Measurements from ENCODE around the gene LIPF.
A peak's percentile ranks its signal among the peaks of the same experiment; 100 is the strongest.
"Not testable (repeated sequence)": the region's sequence is repeated elsewhere in the genome, so short reads cannot be mapped to it uniquely, and the experiment has no call there.

LIPF gene, protein sequence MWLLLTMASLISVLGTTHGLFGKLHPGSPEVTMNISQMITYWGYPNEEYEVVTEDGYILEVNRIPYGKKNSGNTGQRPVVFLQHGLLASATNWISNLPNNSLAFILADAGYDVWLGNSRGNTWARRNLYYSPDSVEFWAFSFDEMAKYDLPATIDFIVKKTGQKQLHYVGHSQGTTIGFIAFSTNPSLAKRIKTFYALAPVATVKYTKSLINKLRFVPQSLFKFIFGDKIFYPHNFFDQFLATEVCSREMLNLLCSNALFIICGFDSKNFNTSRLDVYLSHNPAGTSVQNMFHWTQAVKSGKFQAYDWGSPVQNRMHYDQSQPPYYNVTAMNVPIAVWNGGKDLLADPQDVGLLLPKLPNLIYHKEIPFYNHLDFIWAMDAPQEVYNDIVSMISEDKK

DNA sequence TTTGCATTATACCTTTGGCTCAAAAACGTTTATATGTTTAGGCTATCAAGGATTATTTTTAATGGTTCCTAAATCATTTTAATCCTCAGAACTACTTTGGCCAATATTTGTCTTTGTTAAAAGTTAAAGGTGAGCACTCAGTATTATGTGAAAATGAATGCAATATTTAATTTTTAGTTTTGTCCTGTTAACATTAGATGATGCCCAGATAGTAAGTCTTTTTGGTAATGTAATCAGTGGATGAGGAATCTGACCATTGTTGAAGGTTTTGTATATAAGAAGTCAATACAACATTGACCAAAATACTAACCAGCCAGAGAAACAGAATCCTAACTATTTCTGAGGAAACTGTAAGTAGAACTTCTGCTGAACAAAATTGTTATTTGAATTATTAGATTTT, at the start of gene LIPF:
LIPF (plus strand) TSS at position 301 of the 400 bp plus-strand sequence. CDS start 2,856 bp downstream, outside the sequence.
- DNase-seq: no peak
- intact Hi-C loops (cut with DNase I): no loop called here

DNA sequence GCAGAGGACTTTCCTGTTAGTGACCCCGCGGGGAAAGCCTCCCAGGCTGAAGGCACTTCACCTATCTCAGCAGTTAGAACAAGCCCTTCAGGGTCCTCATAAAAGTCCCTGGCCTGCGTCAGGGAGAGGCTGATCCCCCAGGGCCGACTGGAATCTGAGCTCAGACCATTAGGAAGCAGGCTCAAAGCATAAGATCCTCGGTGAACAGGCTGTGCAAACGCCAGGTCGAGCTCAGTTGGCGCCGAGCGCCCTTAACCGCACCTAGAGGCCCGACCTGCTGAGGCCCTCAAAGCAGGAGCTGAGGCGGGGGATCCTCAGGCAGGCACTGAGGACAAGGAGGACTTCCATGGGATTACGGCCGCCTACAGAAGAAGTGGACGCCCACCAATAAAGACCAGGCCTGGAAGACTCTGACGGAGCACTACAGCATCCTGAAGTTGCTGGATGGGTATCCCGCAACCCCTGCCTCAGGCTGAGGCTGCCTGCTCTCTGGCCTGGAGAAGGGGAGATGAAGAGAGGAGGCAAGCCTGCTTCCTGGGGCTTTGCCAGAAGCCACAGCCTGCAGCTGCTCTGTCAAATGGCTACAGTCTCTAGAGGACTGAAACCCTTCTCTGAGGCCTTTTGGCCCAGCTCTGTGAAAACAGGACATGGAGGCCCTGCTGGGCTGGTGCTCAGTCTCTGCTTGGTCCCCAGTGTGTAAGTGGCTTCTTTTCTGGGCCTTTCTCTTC, 47.8 kb upstream of the LIPF start:
- DNase-seq: peak in 26 of 42 donors; percentile 2 to 50 (median 16)
- intact Hi-C loops (cut with DNase I): no loop called here

DNA sequence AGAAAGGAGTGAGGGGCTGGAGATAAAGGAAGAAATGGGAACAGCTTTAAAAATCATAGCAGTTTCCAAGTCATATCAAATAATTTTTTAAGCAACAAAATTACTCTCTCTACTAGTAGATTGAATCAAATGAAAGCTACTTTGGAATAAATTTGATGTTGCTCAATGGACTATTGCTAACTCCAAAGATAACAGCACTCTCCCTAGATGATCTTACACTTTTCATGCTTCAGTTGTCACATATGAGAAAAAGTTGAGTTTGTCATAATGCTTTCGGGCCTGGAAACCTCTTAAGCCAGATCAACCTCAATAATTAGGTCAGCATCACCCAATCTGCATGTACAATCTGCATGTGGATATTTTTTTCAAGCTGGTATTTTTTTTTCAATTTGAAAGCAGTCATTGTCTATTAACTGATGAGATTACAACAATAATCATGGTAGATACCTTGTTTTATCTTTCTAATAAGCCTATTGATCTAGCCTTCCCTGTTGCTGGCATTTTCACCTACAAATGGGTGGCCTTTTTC, 46.4 kb upstream of the LIPF start:
- DNase-seq: no peak
- intact Hi-C loops (cut with DNase I): no loop called here

DNA sequence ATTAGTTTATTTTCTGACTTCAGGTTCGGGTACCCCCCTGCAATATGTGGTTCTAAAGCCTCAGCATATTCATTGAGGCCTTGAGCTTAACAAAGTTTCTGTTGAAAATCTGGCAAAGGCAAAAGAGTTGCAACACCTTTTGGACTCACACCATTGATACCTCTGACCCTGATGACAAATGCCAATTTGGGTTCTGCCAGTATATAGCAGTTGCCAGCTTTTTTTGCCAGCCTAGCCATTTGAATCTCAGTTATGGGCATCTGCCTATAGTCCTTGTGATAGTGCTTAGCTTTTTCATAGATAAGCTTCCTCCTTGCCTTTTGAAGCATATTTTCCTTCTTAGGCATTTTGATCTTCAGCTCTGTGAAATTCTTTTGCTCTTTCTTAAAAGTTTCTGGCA, 45.7 kb upstream of the LIPF start:
- intact Hi-C loops (cut with DNase I): no loop called here
- DNase-seq: no peak

DNA sequence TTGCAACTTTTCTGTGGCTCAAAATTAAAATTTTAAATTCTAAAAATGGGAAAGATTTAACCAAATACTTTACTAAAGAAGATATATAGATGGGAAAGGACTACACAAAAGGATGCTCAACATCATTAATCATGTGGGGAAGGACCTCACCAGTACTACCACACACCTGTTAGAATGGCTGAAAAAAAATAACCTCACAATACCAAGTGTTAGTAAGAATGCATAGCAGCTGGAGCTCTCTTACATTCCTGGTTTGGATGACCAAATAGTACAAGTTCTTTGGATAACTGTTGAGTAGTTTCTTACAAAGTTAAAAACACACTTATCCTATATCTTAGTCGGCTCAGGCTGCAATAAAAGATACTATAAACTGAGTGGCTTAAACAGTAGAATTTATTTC, 43.8 kb upstream of the LIPF start:
- intact Hi-C loops (cut with DNase I): no loop called here

DNA sequence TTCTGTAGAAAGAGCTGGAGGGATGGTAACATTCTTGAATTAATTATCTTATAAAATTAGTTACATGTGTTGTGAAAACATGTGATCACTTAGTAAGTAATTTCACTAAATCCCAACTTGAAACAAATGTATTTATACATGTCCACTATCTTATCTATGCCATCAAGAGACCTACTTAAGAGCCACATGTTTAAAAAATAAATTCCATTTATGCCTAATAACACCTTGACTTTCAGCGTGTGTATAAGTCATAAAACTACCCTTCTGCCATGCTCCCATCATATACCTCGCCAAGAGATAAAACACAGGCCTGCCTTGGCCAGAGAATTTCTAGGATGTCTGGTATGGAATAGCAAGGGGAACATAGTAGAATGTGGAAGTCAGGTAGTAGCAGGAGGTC, 40.4 kb upstream of the LIPF start:
- intact Hi-C loops (cut with DNase I): no loop called here
- no peak for DNase-seq

More for the DNA sequence above, 43.8 kb upstream of the LIPF start:
- DNase-seq: no peak

DNA sequence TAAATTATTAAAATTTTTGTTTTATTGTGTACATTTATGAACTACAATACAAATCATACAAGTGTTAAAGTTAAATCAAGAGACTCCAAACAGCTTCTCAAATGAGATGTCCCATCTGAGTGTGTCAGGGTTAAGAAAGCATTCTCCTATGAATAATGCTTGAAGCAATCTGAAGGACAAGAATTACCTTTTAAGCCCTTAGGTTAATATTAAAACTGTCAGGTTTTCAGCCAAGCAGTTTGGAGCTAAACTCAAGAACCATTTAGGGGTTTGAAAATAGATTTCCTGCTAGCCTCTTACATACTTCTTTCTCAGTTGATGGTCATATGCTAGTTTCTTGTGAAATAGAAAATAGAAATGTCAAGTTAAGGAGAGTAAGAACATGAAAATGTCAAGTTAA, 39.4 kb upstream of the LIPF start:
- intact Hi-C loops (cut with DNase I): no loop called here
- no peak for DNase-seq

DNA sequence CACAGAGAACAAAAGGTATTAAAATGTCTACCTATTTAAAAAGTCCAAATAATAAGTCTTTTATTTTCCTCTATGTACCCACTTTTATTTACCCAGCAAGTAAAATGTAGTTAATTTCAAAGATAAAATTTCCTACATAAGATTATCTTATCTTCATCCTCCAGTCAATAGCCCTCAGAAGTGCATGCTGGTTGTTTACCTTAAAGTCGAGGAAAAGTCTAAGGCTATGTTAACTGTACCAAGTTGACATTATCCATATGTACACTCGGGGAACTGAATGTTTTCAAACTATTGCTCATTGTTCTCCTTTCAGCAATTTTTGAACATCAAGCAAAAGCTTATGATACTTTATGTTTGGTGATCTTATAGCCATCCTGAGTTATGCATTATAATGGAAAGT, 24.1 kb upstream of the LIPF start:
- intact Hi-C loops (cut with DNase I): no loop called here
- DNase-seq: no peak

DNA sequence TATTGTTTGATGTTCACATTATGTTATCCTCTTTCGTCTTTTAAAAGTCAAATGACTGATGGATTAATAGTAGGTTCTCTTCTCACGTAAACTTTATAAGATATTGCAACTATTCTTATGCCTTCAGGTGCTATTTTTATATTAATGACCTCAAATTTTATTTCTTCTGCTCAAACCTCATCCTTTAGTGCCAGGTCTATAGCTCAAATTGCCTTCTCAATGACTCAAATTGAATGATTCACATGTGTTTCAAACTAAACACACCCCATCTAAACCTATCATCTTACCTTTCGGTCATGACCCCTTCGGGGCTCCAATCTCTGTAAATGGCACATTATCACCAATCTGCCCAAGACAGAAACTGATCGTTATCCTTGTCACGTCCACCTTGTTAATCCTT, 22.0 kb upstream of the LIPF start:
- DNase-seq: no peak
- intact Hi-C loops (cut with DNase I): no loop called here

DNA sequence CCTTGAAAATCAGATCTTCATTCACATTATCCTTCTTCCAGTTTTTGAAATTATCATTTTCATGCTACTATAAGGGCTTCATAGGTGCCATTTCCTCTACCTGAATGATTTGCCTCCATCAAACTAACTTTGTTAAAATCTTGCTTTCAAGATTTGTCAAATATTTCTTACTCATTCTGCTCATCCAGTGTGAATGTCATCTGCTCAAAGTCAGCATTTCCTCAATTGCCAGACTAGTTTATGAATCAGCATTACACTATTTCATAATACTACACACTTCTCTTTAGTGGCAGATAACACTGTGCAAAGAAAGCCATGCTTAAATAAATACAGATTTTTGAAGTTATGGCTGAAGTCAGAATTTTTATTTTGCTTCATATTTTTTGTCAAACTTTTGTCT, 21.3 kb upstream of the LIPF start:
- intact Hi-C loops (cut with DNase I): no loop called here
- no peak for DNase-seq

DNA sequence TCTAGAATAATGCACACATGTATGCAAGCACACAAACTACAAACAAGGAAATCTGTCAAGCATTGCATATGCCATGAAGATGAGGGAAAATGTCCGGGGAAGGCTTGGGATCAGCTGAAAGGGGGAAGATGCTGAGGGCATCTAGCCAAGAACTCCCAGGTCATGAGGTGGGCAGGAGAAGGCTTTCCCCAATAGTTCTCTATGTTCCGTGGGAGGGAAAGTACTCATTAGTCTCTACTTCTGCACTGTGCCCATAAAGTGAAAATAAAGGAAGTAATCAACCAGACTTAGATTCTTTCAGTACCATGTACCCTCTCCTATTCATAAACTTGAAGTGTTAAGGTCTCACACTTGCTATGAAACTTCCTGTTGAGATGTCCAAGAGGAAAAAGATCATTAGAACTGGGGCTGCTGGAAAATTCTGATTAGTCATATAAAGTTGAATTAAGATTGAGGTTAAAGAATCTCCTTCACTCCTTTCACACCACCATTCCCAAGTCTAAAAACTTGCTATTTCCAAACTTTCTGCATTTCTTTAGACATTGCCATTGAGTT, 17.1 kb upstream of the LIPF start:
- intact Hi-C loops (cut with DNase I): no loop called here

DNA sequence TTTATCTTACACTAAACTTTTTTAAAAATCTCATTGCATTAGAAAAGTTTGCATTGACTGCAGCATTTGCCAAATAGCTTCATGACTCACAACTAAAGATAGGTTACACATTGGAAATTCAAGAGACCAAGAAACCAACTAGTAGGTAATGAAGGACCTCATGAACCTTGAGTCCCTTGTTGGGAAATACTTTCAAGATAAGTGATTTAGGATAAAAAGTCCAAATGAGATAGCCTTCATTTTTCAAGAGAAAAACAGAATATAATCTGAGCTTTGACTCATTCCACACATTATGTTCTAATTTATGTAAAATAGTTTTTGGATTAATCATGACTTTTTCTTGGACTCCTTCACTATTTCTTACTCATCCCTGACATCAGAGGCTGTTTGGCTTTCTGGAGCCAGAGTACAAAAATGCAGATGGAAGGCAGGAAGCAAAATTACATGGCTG, 13.1 kb upstream of the LIPF start:
- DNase-seq: no peak

More for the DNA sequence above, 17.1 kb upstream of the LIPF start:
- DNase-seq: no peak

DNA sequence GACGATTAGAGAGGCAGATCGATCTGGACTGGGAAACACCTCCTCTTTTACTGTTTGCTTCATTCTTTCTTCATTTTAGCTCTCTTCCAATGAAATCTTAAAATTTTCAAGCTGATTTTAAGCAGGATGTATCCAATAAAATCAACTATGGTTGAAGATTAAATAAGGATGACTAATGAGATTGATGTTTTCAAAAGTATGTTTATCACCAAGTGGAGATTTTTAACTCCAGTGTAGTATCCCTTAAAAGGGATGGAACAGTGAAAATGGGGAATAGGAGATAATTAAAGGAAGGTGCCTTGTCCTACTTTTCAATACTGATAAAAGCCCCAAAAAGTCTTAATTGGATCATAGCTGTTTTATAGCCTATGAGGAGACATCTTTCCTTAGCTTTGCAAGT, 11.6 kb upstream of the LIPF start:
- DNase-seq: no peak
- intact Hi-C loops (cut with DNase I): no loop called here

More for the DNA sequence above, 13.1 kb upstream of the LIPF start:
- intact Hi-C loops (cut with DNase I): no loop called here

DNA sequence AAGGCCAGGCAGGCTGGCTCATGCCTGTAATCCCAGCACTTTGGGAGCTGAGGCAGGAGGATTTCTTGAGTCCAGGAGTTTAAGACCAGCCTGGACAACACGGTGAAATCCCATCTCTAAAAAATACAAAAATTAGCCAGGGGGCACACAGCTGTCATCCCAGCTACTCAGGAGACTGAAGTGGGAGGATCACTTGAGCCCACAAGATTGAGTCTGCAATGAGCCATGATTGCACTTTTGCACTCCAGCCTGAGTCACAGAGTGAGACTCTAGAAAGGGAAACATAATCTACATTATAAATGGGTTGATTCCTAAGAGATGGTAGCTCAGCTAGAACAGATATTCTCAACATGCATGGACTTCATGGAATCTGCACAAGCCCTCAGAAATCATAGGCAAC, 6.3 kb upstream of the LIPF start:
- no peak for DNase-seq
- intact Hi-C loops (cut with DNase I): no loop called here

DNA sequence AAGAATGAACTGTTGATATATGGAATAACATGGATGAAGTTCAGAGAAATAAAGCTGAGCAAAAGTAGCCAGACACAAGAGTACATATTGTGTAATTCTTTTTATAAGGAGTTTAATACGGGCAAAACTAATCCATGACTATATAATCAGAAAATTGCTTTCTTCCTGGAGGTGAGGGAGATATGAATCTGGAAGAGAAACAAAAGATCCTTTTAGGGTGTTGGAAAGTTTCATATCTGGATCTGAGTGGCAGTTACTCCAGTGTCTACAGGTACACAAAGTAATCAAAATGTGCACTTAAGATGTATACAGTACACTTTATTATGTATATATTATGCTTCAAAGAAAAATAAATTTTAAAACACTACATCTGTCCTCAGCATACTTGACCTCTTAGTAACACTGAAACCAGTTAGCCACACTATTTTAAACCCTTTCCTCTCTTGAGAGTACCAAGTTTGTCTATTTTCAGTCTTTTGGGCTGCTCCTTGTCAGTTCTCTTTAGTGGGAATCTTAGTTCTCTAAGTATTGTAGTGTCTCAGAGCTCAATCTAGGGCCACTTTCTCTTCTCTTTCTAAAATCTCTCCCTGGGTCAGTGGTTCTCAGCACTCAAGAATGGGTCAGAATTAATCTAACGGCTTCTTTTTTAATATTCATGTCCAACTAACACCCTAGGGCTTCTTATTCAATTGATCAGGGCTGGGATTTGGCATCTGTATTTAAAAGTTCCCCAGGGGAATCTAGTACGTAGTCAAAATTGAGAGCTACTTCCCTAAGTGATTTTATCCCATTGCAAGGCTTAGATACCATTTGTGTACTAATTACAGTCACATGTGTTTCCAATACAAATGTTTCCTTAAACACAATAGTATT, 4.3 kb upstream of the LIPF start:
- DNase-seq: no peak

DNA sequence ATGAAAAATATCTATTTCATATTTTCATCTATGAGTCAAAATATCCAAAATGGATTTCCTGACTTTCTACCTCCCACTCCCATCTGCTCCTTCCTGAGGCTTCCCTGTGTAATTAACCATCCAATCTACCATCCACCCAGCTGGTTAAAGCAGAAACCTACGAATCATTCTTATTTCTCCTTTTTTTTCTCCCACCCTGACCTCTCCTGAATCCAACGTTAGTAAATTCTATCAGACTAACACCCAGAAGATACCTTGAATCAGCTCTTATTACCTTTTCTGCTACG, 3.7 kb upstream of the LIPF start:
- no peak for DNase-seq
- intact Hi-C loops (cut with DNase I): no loop called here

More for the DNA sequence above, 4.3 kb upstream of the LIPF start:
- intact Hi-C loops (cut with DNase I): no loop called here

DNA sequence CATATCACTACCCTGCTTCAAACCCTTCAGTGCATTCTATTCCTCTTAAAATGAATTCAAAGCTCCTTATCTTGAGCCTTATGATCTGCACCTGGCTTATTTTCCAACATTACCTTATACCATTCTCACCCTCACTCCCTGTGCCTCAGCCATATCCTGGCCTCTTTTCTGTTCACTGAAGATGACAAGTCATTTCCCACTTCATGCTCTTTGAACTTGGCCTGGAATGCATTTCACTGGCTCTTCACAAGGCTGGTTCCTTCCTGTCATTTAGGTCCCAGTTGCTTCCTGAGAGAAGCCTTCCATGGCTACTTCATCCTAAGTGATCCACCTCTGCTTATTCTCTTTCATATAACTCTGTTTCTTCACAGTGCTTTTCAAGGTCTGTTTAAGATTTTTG, 3.2 kb upstream of the LIPF start:
- intact Hi-C loops (cut with DNase I): no loop called here
- no peak for DNase-seq

DNA sequence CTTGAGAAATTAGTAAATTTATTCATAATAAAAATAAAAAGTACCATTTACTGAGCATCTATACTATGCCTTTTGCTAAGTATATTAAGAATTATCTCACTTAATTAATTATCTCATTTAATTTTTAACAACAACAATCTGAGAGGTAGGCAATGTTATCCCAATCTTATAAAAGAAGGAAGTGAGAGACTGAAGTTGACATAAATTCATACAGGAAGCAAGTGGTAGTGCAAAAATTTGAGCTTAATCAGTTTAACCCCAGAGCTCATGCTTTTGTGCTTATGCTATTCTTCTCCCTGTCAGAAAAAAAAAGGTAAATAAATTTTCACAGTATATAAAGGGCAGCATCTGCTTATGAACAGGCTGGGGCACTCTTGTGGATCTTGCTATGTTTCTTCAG, 2.7 kb upstream of the LIPF start:
- intact Hi-C loops (cut with DNase I): no loop called here
- no peak for DNase-seq

DNA sequence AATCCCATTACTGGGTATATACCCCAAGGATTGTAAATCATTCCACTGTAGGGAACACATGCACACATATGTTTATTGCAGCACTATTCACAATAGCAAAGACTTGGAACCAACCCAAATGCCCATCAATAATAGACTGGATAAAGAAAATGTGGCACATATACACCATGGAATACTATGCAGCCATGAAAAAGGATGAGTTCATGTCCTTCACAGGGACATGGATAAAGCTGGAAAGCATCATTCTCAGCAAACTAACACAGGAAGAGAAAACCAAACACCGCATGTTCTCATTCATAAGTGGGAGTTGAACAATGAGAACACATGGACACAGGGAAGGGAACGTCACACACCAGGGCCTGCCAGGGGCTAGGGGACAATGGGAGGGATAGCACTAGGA, 1.1 kb upstream of the LIPF start:
- intact Hi-C loops (cut with DNase I): not testable (repeated sequence)

More for the DNA sequence above, 1.1 kb upstream of the LIPF start:
- not testable (repeated sequence) for DNase-seq
